Measurements from ENCODE around the gene GRIN3B.

- TF ChIP-seq POLR2A (IDR thresholded peaks at IDR 0.05) (no peak), CTCF (IDR thresholded peaks at IDR 0.05) (no peak), POLR2AphosphoS5 (IDR thresholded peaks at IDR 0.05) (no peak), EP300 (IDR thresholded peaks at IDR 0.05) (no peak)
Measured at GRCh38 chr19:1006711-1007398, 6.6 kb downstream of the GRIN3B start.

Measured in sigmoid colon (tissue), 4 donors.